SIG-M5 treated with dmso at 0.1 percent for 504 hours (cell line): ENCODE results near the gene OR13A1.
"Not testable (repeated sequence)": the region's sequence is repeated elsewhere in the genome, so short reads cannot be mapped to it uniquely, and the experiment has no call there.

ENCODE experiments used
- DNase-seq: peaks from one replicate; lab custom pipeline; 2025; ENCODE audit not compliant: unreplicated experiment; lab: John Stamatoyannopoulos, UW

OR13A1 gene

GRCh38 chr10:45282061-45282460 is 33.3 kb downstream of the OR13A1 start:
- DNase-seq = no peak

GRCh38 chr10:45280113-45280760 is 35.2 kb downstream of the OR13A1 start:
- DNase-seq = no peak

GRCh38 chr10:45279682-45280081 is 35.7 kb downstream of the OR13A1 start:
- DNase-seq = no peak

- DNase-seq = no peak
These were observed 36.4 kb downstream of the OR13A1 start for GRCh38 chr10:45278860-45279498.

GRCh38 chr10:45276146-45276545 is 39.3 kb downstream of the OR13A1 start:
- DNase-seq = not testable (repeated sequence)

- DNase-seq = no peak
These were observed 41.0 kb downstream of the OR13A1 start for GRCh38 chr10:45274364-45274763.

- not testable (repeated sequence) for DNase-seq
These were observed 47.6 kb downstream of the OR13A1 start for GRCh38 chr10:45267777-45268176.

- no peak for DNase-seq
These were observed 49.4 kb downstream of the OR13A1 start for GRCh38 chr10:45265996-45266395.

- DNase-seq = no peak
These were observed 53.5 kb downstream of the OR13A1 start for GRCh38 chr10:45261946-45262345.

GRCh38 chr10:45261243-45261775 is 54.1 kb downstream of the OR13A1 start:
- DNase-seq = no peak

GRCh38 chr10:45260635-45261034 is 54.8 kb downstream of the OR13A1 start:
- DNase-seq = not testable (repeated sequence)

GRCh38 chr10:45259786-45260495 is 55.5 kb downstream of the OR13A1 start:
- not testable (repeated sequence) for DNase-seq

- DNase-seq = no peak
These were observed 57.8 kb downstream of the OR13A1 start for GRCh38 chr10:45257600-45257999.

GRCh38 chr10:45256246-45256645 is 59.2 kb downstream of the OR13A1 start:
- no peak for DNase-seq

- no peak for DNase-seq
These were observed 59.7 kb downstream of the OR13A1 start for GRCh38 chr10:45255706-45256105.

GRCh38 chr10:45254892-45255291 is 60.5 kb downstream of the OR13A1 start:
- DNase-seq = no peak

GRCh38 chr10:45253183-45253914 is 62.1 kb downstream of the OR13A1 start:
- no peak for DNase-seq
